Hematopoietic multipotent progenitor cell treated with erythropoietin and hydrocortisone succinate and interleukin-3 and kit ligand, for 15 days (in vitro differentiated cells): Measurements from ENCODE around the gene SCRN2.

Source experiments
- DNase-seq: peaks from one replicate; pipeline ENCODE4 v3.0.0-alpha.2; 2015; ENCODE audit warnings: low spot score

Gene SCRN2

DNA sequence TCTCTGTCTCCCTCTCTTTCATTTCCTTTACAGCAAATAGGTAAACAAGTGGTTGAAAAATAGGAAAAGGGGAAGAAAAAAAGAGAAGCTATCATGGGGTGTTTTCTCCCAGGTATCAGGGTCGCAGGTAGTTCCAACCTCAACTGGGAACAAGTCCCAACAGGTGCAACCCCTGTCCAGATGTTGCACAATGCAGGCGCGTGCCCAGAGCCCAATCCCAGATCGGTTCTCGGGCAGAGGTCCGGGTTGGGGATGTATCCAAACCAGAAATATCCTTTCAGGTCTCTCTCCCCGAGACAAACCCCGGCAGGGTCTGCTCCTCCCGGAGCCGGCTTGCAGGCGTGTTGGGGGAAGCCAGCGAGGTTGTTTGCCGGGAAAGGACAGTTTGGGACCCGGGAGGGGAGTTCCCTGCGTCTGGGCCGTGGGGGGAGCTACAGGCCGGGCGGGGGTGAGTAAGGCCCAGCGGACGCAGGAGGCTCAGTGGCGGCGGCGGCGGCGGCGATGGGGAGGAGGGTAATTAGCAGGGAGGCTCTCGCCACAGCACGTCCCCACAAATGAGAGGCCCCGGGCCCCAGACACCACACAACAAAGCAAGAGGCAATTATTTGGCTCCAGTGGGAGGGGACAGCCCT lies 31.1 kb upstream of the SCRN2 start:
- DNase-seq: no peak

GRCh38 chr17:47871048-47871447 lies 30.0 kb upstream of the SCRN2 start:
- no peak for DNase-seq

- DNase-seq: no peak
Measured at GRCh38 chr17:47870056-47870455, 29.0 kb upstream of the SCRN2 start.

DNA sequence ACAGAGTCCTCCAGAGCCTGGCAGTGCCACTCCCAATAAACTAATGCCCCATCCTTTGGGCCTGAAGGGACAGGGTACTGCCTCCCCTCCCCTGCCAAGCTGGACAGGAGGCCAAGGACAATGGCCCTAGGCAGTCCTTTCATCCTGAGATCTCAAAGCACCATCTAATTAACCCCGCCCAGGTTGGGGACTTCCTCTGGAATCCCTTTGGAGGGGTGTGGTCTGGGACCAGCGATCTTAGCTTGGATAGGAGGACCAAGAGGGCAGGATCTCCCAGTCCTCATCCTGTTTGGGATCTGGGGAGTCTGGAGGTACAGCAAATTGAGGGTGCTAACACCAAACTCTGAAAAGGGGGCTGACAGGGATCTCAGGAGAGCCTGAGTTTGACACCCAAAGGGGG lies 28.0 kb upstream of the SCRN2 start:
- DNase-seq: no peak

DNA sequence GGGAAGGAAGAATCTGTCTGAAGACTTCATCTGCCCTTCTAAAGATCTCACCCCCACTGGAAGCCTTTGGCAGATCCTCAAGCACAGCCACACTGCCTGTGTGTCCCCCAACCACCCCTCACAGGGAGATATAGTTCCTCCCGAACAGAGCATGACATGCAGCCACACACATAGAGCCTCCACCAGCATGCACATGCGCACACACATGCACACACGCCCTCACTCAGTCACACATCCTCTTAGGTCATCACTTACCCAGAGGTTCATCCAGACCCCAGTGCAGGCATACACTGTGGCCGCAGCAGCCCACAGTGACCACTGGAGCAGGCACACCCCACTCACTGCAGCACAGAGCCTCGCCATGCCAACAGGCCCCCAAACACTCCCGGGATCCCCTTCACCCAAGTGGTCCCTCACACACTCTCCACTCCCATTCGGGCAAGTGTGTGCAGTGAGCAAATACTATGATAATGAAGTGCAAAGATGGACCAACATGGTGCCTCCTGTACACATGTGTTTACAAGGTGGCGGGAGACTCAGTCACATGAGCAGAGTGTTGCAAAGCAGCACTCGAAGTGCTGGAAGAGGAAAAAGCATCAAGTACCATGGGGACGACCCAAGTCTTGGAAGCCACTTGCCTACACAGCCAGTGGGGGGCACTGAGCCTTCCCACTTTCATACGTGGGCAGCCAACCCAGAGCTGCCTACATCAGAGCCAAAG lies 26.9 kb upstream of the SCRN2 start:
- no peak for DNase-seq

- no peak for DNase-seq
Measured at GRCh38 chr17:47866941-47867340, 25.9 kb upstream of the SCRN2 start.

DNA sequence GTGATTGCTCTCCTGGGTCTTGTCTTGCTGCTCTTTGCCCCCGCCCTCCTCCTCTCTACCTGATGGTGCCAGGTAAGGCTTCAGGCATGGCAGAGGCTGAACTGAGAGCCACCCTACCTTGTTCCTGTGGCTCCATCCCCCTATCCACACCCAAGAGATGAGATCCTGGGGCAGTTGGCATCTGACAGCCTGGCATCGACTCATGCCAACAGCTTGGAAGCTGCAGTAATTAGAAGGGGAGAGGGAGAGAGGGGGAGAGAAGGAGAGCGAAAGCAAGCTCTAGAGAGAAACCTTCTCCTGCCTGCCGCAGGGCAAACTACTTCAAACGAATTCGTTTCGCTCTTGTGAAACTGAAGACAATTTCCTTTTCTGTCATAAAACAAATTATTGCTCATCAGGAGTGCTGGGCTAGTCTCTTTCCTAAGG lies 23.7 kb upstream of the SCRN2 start:
- DNase-seq: no peak

DNA sequence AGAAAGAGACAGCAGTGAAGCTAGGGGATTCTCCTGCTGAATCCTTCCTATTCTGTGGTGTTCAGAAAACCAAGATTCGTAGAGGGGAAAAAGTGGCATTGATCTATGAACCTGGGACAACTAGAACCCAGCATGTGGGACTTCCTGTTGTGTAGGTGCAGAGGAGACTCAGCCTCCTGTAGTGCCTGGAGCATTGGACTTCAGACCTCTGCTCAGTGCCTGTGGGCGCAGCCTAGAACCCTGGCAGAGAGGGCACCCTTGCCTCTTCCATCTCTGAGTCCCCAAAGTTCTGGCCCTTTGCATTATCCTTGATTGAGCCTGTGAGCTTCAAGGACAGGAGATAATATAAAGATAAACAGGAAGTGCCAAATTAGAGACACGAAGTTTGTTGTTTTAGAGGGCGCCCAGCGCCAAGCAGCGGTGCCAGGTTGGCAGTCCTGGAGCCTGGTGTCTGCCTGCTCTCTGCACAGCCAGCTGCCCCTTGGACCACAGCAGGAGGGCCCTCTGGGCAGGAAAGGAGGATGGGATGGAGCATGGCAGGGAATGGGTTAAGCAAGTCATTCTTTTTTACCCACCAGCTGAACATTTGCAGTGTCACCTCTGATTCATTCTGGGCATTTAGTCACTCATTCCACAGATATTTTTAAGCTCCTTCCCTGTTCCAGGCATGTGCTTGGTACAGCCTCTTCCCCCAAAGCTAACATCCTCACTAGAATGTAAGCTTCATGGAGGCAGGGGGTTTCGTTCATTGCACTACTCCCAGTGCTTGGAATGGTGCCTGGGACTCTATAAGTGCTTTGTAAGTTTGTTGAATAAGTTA lies 21.8 kb upstream of the SCRN2 start:
- no peak for DNase-seq

DNA sequence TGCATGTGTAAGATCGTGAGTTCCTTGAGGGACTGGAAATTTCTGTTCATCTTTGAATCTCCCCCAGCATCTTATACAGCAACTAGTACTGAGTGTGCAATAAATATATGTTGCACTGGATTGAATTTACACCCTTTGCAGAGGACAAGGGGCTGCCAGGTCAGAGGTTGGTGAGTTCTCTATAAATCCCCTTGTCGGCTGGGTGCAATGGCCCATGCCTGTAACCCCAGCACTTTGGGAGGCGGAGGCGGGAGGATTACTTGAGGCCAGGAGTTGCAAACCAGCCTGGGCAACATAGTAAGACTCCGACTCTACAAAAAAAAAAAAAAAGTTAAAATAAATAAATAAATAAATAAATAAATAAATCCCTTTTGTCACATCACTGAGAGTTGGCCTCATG lies 19.3 kb upstream of the SCRN2 start:
- no peak for DNase-seq

DNA sequence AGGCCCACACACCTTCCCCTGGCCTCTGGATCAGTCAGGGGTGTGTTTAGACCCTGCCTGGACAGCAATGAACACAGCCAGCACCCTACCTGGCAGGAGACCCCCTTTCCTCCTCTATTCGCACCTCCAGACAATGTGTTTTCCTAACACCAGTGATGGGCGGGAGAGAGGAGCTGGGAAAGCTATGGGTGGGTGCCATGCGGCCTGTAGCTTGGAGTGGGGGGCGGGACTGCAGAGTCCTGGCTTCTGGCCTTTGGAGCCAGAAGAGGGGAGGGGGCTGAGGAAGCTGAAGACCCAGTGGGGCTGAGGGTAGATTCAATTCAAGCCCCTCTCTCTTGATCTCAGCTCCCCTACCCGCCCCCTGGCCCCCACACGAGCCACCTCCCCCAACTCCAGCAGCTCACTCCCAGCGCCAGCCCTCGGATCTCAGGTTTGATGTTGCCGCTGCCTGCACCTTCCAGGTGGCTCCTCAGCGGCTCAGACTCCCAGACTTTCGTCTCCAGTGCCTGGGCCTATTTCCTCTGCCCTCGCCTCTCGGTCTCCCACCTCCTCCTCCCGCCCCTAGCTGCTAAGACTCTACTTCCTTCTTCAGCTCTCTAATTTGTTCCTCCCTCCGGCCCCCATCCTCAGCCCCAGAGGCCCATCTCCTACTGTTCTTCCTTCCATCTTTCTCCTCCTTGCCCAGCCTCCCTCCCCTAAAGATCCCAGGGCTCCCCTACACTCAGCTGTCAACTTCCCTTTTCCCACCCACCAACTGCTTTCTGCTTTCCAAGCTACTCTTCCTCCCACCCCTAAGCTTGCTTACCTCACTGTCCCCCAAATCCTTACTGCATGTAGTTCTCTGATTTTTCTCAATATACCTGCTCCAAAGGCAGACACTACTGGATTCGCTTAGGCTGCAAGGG lies 16.7 kb upstream of the SCRN2 start:
- DNase-seq: no peak

DNA sequence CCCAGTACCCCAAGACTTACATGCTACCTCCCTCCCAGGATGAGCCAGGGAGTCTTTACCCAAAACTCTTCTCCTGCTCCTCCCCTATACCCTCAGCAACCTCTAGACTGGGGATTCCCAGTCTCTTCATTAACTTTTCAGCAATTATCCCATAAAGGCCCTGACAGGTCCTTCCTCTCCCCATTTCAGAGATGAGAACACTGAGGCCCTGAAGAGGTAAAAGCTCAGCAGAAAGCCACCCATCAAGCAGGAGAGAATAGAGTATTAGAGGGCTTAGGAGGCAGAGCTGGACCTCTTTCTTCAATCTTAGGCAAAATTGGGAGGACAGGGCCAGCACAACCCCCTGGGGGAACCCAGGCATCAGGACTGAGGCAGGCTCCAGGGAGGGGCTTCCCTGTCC lies 15.8 kb upstream of the SCRN2 start:
- DNase-seq: no peak

GRCh38 chr17:47855737-47856136 lies 14.7 kb upstream of the SCRN2 start:
- DNase-seq: no peak

GRCh38 chr17:47853616-47854015 lies 12.5 kb upstream of the SCRN2 start:
- no peak for DNase-seq

GRCh38 chr17:47852113-47852949 lies 11.3 kb upstream of the SCRN2 start:
- DNase-seq: no peak

DNA sequence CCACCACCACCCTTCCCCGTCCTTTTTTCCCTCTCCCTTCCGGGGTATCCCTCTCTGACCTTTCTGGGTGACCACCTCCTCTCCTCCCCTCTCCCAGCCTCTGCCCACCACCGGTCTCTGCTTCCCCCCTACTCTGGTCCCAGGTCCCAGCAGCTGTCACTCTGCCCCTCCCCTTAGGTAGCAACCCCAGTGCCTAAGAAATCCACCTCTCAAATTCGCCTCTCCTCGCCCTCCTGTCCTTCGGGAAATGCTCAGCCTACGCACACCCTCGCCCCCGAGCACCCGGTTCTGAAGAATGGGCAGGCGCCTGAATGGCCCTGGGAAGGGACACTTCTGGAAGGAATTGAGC lies 10.7 kb upstream of the SCRN2 start:
- no peak for DNase-seq

GRCh38 chr17:47850692-47851573 lies 9.9 kb upstream of the SCRN2 start, which contains the start of gene SP6:
SP6 (minus strand) TSS chr17:47851163; CDS start chr17:47848429, 2,734 bp downstream.
- no peak for DNase-seq

GRCh38 chr17:47850373-47850691 lies 9.3 kb upstream of the SCRN2 start:
- no peak for DNase-seq

- DNase-seq: no peak
Measured at GRCh38 chr17:47848198-47848513, 7.1 kb upstream of the SCRN2 start.

GRCh38 chr17:47847341-47848197 lies 6.5 kb upstream of the SCRN2 start:
- DNase-seq: no peak
